A549 (cell line): ENCODE measurements around the gene ANAPC5.

ENCODE experiments used
- CEBPB ChIP-seq, 2 experiments: fragments of >200 bp in 1 of 2; sonication (Bioruptor Twin) in 1 of 2; formaldehyde crosslinking in 1 of 2; IDR thresholded peaks; 2 replicates each; pipeline ENCODE4 v1.6.1; 2012 to 2016
- CHD2 ChIP-seq: fragments of 150-350 bp; IDR thresholded peaks from 2 replicates; pipeline ENCODE4 v1.6.1; 2014; ENCODE audit warnings: low read length; ENCODE audit not compliant: partially characterized antibody
- EP300 ChIP-seq, 2 experiments: fragments of >200 bp; sonication (Bioruptor Twin); formaldehyde crosslinking; IDR thresholded peaks; 2 replicates in 1 of 2; 3 replicates in 1 of 2; pipeline ENCODE4 v1.6.1; 2016 to 2017
- HOXB5 ChIP-seq: fragments of 250-450 bp; sonication (Bioruptor Pico); IDR thresholded peaks from 2 replicates; pipeline ENCODE4 v1.5.0; 2020; ENCODE audit warnings: mild to moderate bottlenecking, moderate library complexity
- RFX5 ChIP-seq: fragments of 450-650 bp; IDR thresholded peaks from 2 replicates; pipeline ENCODE4 v1.7.1; 2014; ENCODE audit warnings: antibody characterized with exemption, mild to moderate bottlenecking, moderate library complexity
- TFCP2L1 ChIP-seq: fragments of 250-450 bp; sonication (Bioruptor Pico); IDR thresholded peaks from 2 replicates; pipeline ENCODE4 v1.5.0; 2021; ENCODE audit warnings: mild to moderate bottlenecking
- ZFP36 ChIP-seq: fragments of 450-650 bp; IDR thresholded peaks from 2 replicates; pipeline ENCODE4 v1.6.1; 2014; ENCODE audit warnings: borderline replicate concordance; ENCODE audit not compliant: partially characterized antibody
- TF ChIP-seq, protein P1 (sequence below): fragments of 450-650 bp; IDR thresholded peaks from 2 replicates; pipeline ENCODE4 v1.6.1; 2014; ENCODE audit warnings: antibody characterized with exemption
- TF ChIP-seq, protein P2 (sequence below): fragments of >200 bp; sonication (Bioruptor Twin); formaldehyde crosslinking; IDR thresholded peaks from 3 replicates; pipeline ENCODE4 v1.5.1; 2016
- TF ChIP-seq, protein P3 (sequence below): IDR thresholded peaks from 2 replicates; pipeline ENCODE4 v1.6.1; 2012

DNA sequence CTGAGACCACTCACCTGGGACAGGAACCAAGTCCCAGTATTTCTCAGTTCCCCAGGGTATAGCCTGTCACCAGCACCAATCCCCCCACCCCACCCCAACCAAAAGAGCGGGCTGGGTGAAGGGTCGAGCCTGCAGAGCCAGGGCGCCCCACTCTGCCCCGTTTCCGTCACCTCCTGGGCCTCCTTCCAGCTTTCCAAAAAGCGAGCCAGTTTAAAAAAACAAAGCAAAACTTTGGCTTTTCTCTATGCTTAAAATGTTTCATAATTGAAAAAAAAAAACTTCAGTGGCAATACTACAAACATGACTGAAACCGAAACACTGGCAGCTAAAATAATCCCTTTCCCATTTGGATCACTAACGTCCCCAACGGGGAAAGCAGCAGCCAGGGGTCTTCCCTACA lies 63.2 kb downstream of the ANAPC5 start:
- no peak for TF ChIP-seq ZFP36
- TF ChIP-seq, protein P1, sequence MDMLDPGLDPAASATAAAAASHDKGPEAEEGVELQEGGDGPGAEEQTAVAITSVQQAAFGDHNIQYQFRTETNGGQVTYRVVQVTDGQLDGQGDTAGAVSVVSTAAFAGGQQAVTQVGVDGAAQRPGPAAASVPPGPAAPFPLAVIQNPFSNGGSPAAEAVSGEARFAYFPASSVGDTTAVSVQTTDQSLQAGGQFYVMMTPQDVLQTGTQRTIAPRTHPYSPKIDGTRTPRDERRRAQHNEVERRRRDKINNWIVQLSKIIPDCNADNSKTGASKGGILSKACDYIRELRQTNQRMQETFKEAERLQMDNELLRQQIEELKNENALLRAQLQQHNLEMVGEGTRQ = no peak
- TF ChIP-seq EP300 (IDR thresholded peaks at IDR 0.05) = no peak
- TF ChIP-seq RFX5 = no peak
- TF ChIP-seq, protein P2, sequence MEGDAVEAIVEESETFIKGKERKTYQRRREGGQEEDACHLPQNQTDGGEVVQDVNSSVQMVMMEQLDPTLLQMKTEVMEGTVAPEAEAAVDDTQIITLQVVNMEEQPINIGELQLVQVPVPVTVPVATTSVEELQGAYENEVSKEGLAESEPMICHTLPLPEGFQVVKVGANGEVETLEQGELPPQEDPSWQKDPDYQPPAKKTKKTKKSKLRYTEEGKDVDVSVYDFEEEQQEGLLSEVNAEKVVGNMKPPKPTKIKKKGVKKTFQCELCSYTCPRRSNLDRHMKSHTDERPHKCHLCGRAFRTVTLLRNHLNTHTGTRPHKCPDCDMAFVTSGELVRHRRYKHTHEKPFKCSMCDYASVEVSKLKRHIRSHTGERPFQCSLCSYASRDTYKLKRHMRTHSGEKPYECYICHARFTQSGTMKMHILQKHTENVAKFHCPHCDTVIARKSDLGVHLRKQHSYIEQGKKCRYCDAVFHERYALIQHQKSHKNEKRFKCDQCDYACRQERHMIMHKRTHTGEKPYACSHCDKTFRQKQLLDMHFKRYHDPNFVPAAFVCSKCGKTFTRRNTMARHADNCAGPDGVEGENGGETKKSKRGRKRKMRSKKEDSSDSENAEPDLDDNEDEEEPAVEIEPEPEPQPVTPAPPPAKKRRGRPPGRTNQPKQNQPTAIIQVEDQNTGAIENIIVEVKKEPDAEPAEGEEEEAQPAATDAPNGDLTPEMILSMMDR = no peak
- TF ChIP-seq TFCP2L1 (CRISPR knock-in tag) = no peak
- TF ChIP-seq CEBPB (IDR thresholded peaks at IDR 0.05) = no peak
- TF ChIP-seq CHD2 = no peak
- TF ChIP-seq, protein P3, sequence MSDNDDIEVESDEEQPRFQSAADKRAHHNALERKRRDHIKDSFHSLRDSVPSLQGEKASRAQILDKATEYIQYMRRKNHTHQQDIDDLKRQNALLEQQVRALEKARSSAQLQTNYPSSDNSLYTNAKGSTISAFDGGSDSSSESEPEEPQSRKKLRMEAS = no peak
- no peak for TF ChIP-seq HOXB5
